GM23338 (cell line): ENCODE measurements around the gene IL1RAPL2. TPM values are rescaled to one million over a fixed set of nuclear protein-coding genes. Genes with fewer than 3 reads are reported as not detected.

Source experiments
- ATAC-seq: fragments of 200-7000 bp; cut with Tn5 transposase; 3 replicates; pipeline ENCODE4 v1.9.1; 2020
- DNase-seq: peaks from one replicate; pipeline ENCODE4 v3.0.0-alpha.2; 2015; ENCODE audit warnings: low spot score
- H2AFZ ChIP-seq: fragments of 200-600 bp; sonication (generic); 2 replicates; pipeline ENCODE4 v1.8.0; 2016; ENCODE audit warnings: antibody characterized with exemption, mild to moderate bottlenecking, moderate library complexity
- H3F3A ChIP-seq: fragments of 200-600 bp; sonication (generic); replicated peaks from 2 replicates; pipeline ENCODE4 v1.8.0; 2017; ENCODE audit warnings: antibody characterized with exemption, mixed run types, low read depth
- H3K27ac ChIP-seq: fragments of 200-600 bp; sonication (generic); 2 replicates; pipeline ENCODE4 v1.6.1; 2016; ENCODE audit warnings: low read depth
- H3K27me3 ChIP-seq: fragments of 200-600 bp; sonication (generic); 2 replicates; pipeline ENCODE4 v1.8.0; 2016; ENCODE audit warnings: mild to moderate bottlenecking, mixed run types, moderate library complexity; ENCODE audit not compliant: insufficient read depth
- H3K36me3 ChIP-seq: fragments of 200-600 bp; sonication (generic); 2 replicates; pipeline ENCODE4 v1.8.0; 2016; ENCODE audit warnings: mild to moderate bottlenecking; ENCODE audit not compliant: insufficient read depth
- H3K4me1 ChIP-seq: fragments of 200-600 bp; sonication (generic); 2 replicates; pipeline ENCODE4 v1.8.0; 2016; ENCODE audit warnings: mild to moderate bottlenecking, moderate library complexity; ENCODE audit not compliant: insufficient read depth
- H3K4me2 ChIP-seq: fragments of 200-600 bp; sonication (generic); 2 replicates; pipeline ENCODE4 v1.7.1; 2017; ENCODE audit warnings: mixed run types
- H3K4me3 ChIP-seq: fragments of 200-600 bp; sonication (generic); 2 replicates; pipeline ENCODE4 v1.6.1; 2016; ENCODE audit warnings: mixed run types
- H3K79me2 ChIP-seq: fragments of 200-600 bp; sonication (generic); replicated peaks from 2 replicates; pipeline ENCODE4 v1.8.0; 2017; ENCODE audit warnings: mild to moderate bottlenecking; ENCODE audit not compliant: insufficient read depth
- H3K9me2 ChIP-seq: fragments of 200-600 bp; sonication (generic); 2 replicates; pipeline ENCODE4 v1.8.0; 2017; ENCODE audit not compliant: insufficient read depth
- H4K20me1 ChIP-seq: fragments of 200-600 bp; sonication (generic); replicated peaks from 2 replicates; pipeline ENCODE4 v1.8.0; 2017; ENCODE audit warnings: mild to moderate bottlenecking; ENCODE audit not compliant: insufficient read depth
- H3K27ac Mint-ChIP-seq: 2 replicates; pipeline ENCODE4 v1.8.0; 2020; ENCODE audit warnings: inconsistent platforms, mild to moderate bottlenecking, moderate library complexity, mixed read lengths
- H3K27me3 Mint-ChIP-seq: 3 replicates; pipeline ENCODE4 v1.8.0; 2022; ENCODE audit warnings: low read depth, mild to moderate bottlenecking, moderate library complexity, mixed read lengths, inconsistent platforms; ENCODE audit not compliant: insufficient read depth, poor library complexity
- H3K36me3 Mint-ChIP-seq: 3 replicates; pipeline ENCODE4 v1.8.0; 2021; ENCODE audit warnings: low read depth, mild to moderate bottlenecking, inconsistent platforms, moderate library complexity, mixed read lengths
- H3K4me1 Mint-ChIP-seq: 3 replicates; pipeline ENCODE4 v1.8.0; 2020; ENCODE audit warnings: mild to moderate bottlenecking, inconsistent platforms, mixed read lengths
- H3K4me3 Mint-ChIP-seq: 3 replicates; pipeline ENCODE4 v1.8.0; 2021; ENCODE audit warnings: moderate library complexity, mild to moderate bottlenecking, inconsistent platforms, mixed read lengths
- H3K9me3 Mint-ChIP-seq: 3 replicates; pipeline ENCODE4 v1.8.0; 2020; ENCODE audit warnings: moderate library complexity, mild to moderate bottlenecking, inconsistent platforms, mixed read lengths
- CREB1 ChIP-seq: fragments of 250-450 bp; sonication (Bioruptor Pico); IDR thresholded peaks from 2 replicates; pipeline ENCODE4 v1.5.0; 2020; ENCODE audit warnings: low read depth, mild to moderate bottlenecking, moderate library complexity
- EZH2 ChIP-seq: fragments of 200-600 bp; sonication (generic); IDR thresholded peaks from one replicate; pipeline ENCODE4 v1.8.0; 2017; ENCODE audit warnings: antibody characterized with exemption, mild to moderate bottlenecking, low read depth; ENCODE audit not compliant: unreplicated experiment
- EZH2phosphoT487 ChIP-seq: fragments of 200-600 bp; sonication (generic); IDR thresholded peaks from one replicate; pipeline ENCODE4 v1.8.1; 2018; ENCODE audit warnings: antibody characterized with exemption; ENCODE audit not compliant: unreplicated experiment
- JUNB ChIP-seq: IDR thresholded peaks from one replicate; pipeline ENCODE4 v1.6.1; 2016; ENCODE audit warnings: antibody characterized with exemption; ENCODE audit not compliant: unreplicated experiment
- NANOG ChIP-seq: IDR thresholded peaks from 2 replicates; pipeline ENCODE4 v1.6.1; 2016; ENCODE audit warnings: antibody characterized with exemption, borderline replicate concordance
- POLR2AphosphoS5 ChIP-seq: IDR thresholded peaks from 2 replicates; pipeline ENCODE4 v1.6.1; 2016; ENCODE audit warnings: antibody characterized with exemption, low read depth
- STAT1 ChIP-seq: IDR thresholded peaks from one replicate; pipeline ENCODE4 v1.6.1; 2016; ENCODE audit warnings: antibody characterized with exemption; ENCODE audit not compliant: unreplicated experiment
- ZNF114 ChIP-seq: fragments of 250-450 bp; sonication (Bioruptor Pico); IDR thresholded peaks from 2 replicates; pipeline ENCODE4 v1.5.0; 2020; ENCODE audit warnings: mild to moderate bottlenecking, moderate library complexity
- ZNF331 ChIP-seq: fragments of 250-450 bp; sonication (Bioruptor Pico); IDR thresholded peaks from 2 replicates; pipeline ENCODE4 v1.5.0; 2020; ENCODE audit warnings: low read depth, mild to moderate bottlenecking, moderate library complexity
- polyA plus RNA-seq: library from polyadenylated mRNA; unstranded; fragments of >200 nt; fragmentation: Nextera tagmentation; extraction: Ambion mirVana; gene quantifications from 2 replicates; pipeline ENCODE4 v1.2.1, GENCODE V29; 2016
- total RNA-seq: library from RNA; depleted of rRNA; stranded (reverse); fragments of >200 nt; shearing (Covaris generic); gene quantifications from 2 replicates; pipeline ENCODE4 v1.2.3, GENCODE V29; 2014
- TF ChIP-seq, protein P1 (sequence below): IDR thresholded peaks from 2 replicates; pipeline ENCODE4 v1.6.1; 2016; ENCODE audit warnings: antibody characterized with exemption
- TF ChIP-seq, protein P2 (sequence below): IDR thresholded peaks from one replicate; pipeline ENCODE4 v1.6.1; 2018; ENCODE audit warnings: antibody characterized with exemption; ENCODE audit not compliant: unreplicated experiment
- TF ChIP-seq, protein P3 (sequence below), 2 experiments: fragments of 200-600 bp in 1 of 2; sonication (generic) in 1 of 2; conservative IDR thresholded peaks; 2 replicates each; pipeline versions ENCODE4 v1.5.1 to v1.6.1; 2016 to 2017; ENCODE audit warnings: antibody characterized with exemption in 2 of 2, low read depth in 2 of 2, mild to moderate bottlenecking in 2 of 2, moderate library complexity in 1 of 2
- TF ChIP-seq, protein P4 (sequence below): fragments of 250-450 bp; sonication (Bioruptor Pico); IDR thresholded peaks from 2 replicates; pipeline ENCODE4 v1.5.0; 2020; ENCODE audit warnings: mild to moderate bottlenecking, moderate library complexity

IL1RAPL2 gene
- total and polyA plus RNA-seq, 2 experiments from 2014 or later: 0.80 to 0.94 TPM

DNA sequence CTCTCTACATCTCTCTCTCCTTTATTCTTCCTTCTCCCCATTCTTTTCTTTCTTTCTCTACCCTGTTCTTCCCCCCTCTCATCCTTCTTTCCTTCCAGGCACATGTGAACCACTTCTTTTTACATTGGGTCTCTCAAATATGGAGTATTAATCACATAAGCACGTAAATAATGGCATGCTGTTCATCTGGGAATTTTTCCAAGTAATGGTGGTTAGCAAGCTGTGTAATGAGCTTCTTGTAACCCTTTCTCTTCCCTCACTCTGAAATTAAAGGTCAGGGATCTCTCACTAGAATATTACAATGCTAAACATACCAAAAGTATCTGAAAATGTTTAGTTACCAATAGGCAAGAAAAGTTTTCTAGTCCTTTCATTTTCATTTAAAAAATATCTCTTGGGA lies 894.4 kb downstream of the IL1RAPL2 start:
- no peaks in the 10 kb centered on the region for H3K27me3 Mint-ChIP-seq
- no peak for DNase-seq

More for the DNA sequence above, 894.4 kb downstream of the IL1RAPL2 start:
- Mint-ChIP-seq H3K4me1 (no peaks in the 10 kb centered on the region), H3K27ac (no peak overlapping the region), H3K36me3 (no peaks in the 10 kb centered on the region), H3K9me3 (no peaks in the 10 kb centered on the region), H3K4me3 (no peak overlapping the region)
- Histone ChIP-seq H3K4me1 (no peaks in the 10 kb centered on the region), H3F3A (no peaks in the 10 kb centered on the region), H3K27ac (no peak overlapping the region), H3K79me2 (no peaks in the 10 kb centered on the region), H3K4me3 (no peak overlapping the region), H3K27me3 (no peaks in the 10 kb centered on the region), H3K9me2 (no peaks in the 10 kb centered on the region), H3K4me2 (no peak overlapping the region), H2AFZ (no peak overlapping the region), H3K36me3 (no peaks in the 10 kb centered on the region), H4K20me1 (no peaks in the 10 kb centered on the region)
- TF ChIP-seq CREB1 (CRISPR knock-in tag) (no peak), STAT1 (no peak), ZNF331 (no peak), POLR2AphosphoS5 (no peak), EZH2 (no peak), EZH2phosphoT487 (no peak), NANOG (no peak), ZNF114 (no peak), JUNB (no peak)
- TF ChIP-seq, protein P1, sequence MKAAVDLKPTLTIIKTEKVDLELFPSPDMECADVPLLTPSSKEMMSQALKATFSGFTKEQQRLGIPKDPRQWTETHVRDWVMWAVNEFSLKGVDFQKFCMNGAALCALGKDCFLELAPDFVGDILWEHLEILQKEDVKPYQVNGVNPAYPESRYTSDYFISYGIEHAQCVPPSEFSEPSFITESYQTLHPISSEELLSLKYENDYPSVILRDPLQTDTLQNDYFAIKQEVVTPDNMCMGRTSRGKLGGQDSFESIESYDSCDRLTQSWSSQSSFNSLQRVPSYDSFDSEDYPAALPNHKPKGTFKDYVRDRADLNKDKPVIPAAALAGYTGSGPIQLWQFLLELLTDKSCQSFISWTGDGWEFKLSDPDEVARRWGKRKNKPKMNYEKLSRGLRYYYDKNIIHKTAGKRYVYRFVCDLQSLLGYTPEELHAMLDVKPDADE: no peak
- TF ChIP-seq, protein P2, sequence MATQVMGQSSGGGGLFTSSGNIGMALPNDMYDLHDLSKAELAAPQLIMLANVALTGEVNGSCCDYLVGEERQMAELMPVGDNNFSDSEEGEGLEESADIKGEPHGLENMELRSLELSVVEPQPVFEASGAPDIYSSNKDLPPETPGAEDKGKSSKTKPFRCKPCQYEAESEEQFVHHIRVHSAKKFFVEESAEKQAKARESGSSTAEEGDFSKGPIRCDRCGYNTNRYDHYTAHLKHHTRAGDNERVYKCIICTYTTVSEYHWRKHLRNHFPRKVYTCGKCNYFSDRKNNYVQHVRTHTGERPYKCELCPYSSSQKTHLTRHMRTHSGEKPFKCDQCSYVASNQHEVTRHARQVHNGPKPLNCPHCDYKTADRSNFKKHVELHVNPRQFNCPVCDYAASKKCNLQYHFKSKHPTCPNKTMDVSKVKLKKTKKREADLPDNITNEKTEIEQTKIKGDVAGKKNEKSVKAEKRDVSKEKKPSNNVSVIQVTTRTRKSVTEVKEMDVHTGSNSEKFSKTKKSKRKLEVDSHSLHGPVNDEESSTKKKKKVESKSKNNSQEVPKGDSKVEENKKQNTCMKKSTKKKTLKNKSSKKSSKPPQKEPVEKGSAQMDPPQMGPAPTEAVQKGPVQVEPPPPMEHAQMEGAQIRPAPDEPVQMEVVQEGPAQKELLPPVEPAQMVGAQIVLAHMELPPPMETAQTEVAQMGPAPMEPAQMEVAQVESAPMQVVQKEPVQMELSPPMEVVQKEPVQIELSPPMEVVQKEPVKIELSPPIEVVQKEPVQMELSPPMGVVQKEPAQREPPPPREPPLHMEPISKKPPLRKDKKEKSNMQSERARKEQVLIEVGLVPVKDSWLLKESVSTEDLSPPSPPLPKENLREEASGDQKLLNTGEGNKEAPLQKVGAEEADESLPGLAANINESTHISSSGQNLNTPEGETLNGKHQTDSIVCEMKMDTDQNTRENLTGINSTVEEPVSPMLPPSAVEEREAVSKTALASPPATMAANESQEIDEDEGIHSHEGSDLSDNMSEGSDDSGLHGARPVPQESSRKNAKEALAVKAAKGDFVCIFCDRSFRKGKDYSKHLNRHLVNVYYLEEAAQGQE: no peak
- TF ChIP-seq, protein P3, sequence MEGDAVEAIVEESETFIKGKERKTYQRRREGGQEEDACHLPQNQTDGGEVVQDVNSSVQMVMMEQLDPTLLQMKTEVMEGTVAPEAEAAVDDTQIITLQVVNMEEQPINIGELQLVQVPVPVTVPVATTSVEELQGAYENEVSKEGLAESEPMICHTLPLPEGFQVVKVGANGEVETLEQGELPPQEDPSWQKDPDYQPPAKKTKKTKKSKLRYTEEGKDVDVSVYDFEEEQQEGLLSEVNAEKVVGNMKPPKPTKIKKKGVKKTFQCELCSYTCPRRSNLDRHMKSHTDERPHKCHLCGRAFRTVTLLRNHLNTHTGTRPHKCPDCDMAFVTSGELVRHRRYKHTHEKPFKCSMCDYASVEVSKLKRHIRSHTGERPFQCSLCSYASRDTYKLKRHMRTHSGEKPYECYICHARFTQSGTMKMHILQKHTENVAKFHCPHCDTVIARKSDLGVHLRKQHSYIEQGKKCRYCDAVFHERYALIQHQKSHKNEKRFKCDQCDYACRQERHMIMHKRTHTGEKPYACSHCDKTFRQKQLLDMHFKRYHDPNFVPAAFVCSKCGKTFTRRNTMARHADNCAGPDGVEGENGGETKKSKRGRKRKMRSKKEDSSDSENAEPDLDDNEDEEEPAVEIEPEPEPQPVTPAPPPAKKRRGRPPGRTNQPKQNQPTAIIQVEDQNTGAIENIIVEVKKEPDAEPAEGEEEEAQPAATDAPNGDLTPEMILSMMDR (conservative IDR thresholded peaks at IDR 0.05; ENCODE audit: low read depth in 2 of 2): no peak
- TF ChIP-seq, protein P4, sequence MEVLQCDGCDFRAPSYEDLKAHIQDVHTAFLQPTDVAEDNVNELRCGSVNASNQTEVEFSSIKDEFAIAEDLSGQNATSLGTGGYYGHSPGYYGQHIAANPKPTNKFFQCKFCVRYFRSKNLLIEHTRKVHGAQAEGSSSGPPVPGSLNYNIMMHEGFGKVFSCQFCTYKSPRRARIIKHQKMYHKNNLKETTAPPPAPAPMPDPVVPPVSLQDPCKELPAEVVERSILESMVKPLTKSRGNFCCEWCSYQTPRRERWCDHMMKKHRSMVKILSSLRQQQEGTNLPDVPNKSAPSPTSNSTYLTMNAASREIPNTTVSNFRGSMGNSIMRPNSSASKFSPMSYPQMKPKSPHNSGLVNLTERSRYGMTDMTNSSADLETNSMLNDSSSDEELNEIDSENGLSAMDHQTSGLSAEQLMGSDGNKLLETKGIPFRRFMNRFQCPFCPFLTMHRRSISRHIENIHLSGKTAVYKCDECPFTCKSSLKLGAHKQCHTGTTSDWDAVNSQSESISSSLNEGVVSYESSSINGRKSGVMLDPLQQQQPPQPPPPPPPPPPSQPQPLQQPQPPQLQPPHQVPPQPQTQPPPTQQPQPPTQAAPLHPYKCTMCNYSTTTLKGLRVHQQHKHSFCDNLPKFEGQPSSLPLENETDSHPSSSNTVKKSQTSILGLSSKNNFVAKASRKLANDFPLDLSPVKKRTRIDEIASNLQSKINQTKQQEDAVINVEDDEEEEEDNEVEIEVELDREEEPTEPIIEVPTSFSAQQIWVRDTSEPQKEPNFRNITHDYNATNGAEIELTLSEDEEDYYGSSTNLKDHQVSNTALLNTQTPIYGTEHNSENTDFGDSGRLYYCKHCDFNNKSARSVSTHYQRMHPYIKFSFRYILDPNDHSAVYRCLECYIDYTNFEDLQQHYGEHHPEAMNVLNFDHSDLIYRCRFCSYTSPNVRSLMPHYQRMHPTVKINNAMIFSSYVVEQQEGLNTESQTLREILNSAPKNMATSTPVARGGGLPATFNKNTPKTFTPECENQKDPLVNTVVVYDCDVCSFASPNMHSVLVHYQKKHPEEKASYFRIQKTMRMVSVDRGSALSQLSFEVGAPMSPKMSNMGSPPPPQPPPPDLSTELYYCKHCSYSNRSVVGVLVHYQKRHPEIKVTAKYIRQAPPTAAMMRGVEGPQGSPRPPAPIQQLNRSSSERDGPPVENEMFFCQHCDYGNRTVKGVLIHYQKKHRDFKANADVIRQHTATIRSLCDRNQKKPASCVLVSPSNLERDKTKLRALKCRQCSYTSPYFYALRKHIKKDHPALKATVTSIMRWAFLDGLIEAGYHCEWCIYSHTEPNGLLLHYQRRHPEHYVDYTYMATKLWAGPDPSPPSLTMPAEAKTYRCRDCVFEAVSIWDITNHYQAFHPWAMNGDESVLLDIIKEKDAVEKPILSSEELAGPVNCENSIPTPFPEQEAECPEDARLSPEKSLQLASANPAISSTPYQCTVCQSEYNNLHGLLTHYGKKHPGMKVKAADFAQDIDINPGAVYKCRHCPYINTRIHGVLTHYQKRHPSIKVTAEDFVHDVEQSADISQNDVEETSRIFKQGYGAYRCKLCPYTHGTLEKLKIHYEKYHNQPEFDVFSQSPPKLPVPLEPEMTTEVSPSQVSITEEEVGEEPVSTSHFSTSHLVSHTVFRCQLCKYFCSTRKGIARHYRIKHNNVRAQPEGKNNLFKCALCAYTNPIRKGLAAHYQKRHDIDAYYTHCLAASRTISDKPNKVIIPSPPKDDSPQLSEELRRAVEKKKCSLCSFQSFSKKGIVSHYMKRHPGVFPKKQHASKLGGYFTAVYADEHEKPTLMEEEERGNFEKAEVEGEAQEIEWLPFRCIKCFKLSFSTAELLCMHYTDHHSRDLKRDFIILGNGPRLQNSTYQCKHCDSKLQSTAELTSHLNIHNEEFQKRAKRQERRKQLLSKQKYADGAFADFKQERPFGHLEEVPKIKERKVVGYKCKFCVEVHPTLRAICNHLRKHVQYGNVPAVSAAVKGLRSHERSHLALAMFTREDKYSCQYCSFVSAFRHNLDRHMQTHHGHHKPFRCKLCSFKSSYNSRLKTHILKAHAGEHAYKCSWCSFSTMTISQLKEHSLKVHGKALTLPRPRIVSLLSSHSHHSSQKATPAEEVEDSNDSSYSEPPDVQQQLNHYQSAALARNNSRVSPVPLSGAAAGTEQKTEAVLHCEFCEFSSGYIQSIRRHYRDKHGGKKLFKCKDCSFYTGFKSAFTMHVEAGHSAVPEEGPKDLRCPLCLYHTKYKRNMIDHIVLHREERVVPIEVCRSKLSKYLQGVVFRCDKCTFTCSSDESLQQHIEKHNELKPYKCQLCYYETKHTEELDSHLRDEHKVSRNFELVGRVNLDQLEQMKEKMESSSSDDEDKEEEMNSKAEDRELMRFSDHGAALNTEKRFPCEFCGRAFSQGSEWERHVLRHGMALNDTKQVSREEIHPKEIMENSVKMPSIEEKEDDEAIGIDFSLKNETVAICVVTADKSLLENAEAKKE (CRISPR knock-in tag): no peak
- no peak for ATAC-seq
